ENCODE data around the gene RBP5.
A peak's percentile ranks its signal among the peaks of the same experiment; 100 is the strongest.

Gene RBP5

GRCh38 chr12:7145671-7146070 is 17.0 kb upstream of the RBP5 start:
- no peak for DNase-seq (ENCODE audit: low spot score)

- DNase-seq (ENCODE audit: low spot score), result peak; percentile 37
Observed at GRCh38 chr12:7144414-7145120, 15.9 kb upstream of the RBP5 start.

- no peak for DNase-seq (ENCODE audit: low spot score)
Observed at GRCh38 chr12:7143564-7143963, 14.9 kb upstream of the RBP5 start.

GRCh38 chr12:7142809-7143465 is 14.2 kb upstream of the RBP5 start:
- no peak for DNase-seq (ENCODE audit: low spot score)

- DNase-seq (ENCODE audit: low spot score), result peak; percentile 12
Observed at GRCh38 chr12:7142056-7142644, 13.5 kb upstream of the RBP5 start.

- DNase-seq (ENCODE audit: low spot score), result no peak
Observed at GRCh38 chr12:7141351-7142005, 12.8 kb upstream of the RBP5 start.

- no peak for DNase-seq (ENCODE audit: low spot score)
Observed at GRCh38 chr12:7139200-7139599, 10.5 kb upstream of the RBP5 start.

GRCh38 chr12:7137908-7138307 is 9.2 kb upstream of the RBP5 start:
- DNase-seq (ENCODE audit: low spot score), result no peak

- no peak for DNase-seq (ENCODE audit: low spot score)
Observed at GRCh38 chr12:7136676-7137075, 8.0 kb upstream of the RBP5 start.

GRCh38 chr12:7136071-7136470 is 7.4 kb upstream of the RBP5 start:
- DNase-seq (ENCODE audit: low spot score), result no peak

- no peak for DNase-seq (ENCODE audit: low spot score)
Observed at GRCh38 chr12:7134396-7135166, 5.9 kb upstream of the RBP5 start.

- DNase-seq (ENCODE audit: low spot score), result no peak
Observed at GRCh38 chr12:7131502-7131866, 2.8 kb upstream of the RBP5 start.

GRCh38 chr12:7130701-7131501 is 2.2 kb upstream of the RBP5 start:
- no peak for DNase-seq (ENCODE audit: low spot score)

GRCh38 chr12:7129872-7130691 is 1.4 kb upstream of the RBP5 start, which contains the start of gene CLSTN3:
Gene CLSTN3, plus strand, starts transcription at chr12:7130371. Its CDS starts 278 bp downstream, at chr12:7130649.
- no peak for DNase-seq (ENCODE audit: low spot score)

GRCh38 chr12:7129287-7129871 is 690 bp upstream of the RBP5 start:
- DNase-seq (ENCODE audit: low spot score), result no peak

- no peak for DNase-seq (ENCODE audit: low spot score)
Observed at GRCh38 chr12:7127916-7128626, 618 bp downstream of the RBP5 start.

- no peak for DNase-seq (ENCODE audit: low spot score)
Observed at GRCh38 chr12:7125632-7126227, 3.0 kb downstream of the RBP5 start.

- no peak for DNase-seq (ENCODE audit: low spot score)
Observed at GRCh38 chr12:7123806-7124522, 4.7 kb downstream of the RBP5 start.
